Prostate gland (tissue), 2 donors: Measurements from ENCODE around the gene BORA.
"Not testable (repeated sequence)": the region's sequence is repeated elsewhere in the genome, so short reads cannot be mapped to it uniquely, and the experiment has no call there.

Experiments used
- POLR2A ChIP-seq: fragments of 450-650 bp; IDR thresholded peaks from one replicate; pipeline ENCODE4 v1.6.1; 2016; ENCODE audit warnings: antibody characterized with exemption, mild to moderate bottlenecking
- POLR2AphosphoS5 ChIP-seq: sonication (generic); formaldehyde crosslinking; IDR thresholded peaks from one replicate; pipeline ENCODE4 v1.6.1; 2017; ENCODE audit warnings: antibody characterized with exemption
- TF ChIP-seq, protein P1 (sequence below), 4 experiments: fragments of 200-600 bp in 2 of 4; fragments of 450-650 bp in 2 of 4; sonication (generic) in 2 of 4; IDR thresholded peaks; 1 replicate in 3 of 4; 2 replicates in 1 of 4; pipeline ENCODE4 v1.5.1; 2016 to 2019; ENCODE audit warnings: antibody characterized with exemption in 4 of 4, mild to moderate bottlenecking in 2 of 4, moderate library complexity in 2 of 4

DNA sequence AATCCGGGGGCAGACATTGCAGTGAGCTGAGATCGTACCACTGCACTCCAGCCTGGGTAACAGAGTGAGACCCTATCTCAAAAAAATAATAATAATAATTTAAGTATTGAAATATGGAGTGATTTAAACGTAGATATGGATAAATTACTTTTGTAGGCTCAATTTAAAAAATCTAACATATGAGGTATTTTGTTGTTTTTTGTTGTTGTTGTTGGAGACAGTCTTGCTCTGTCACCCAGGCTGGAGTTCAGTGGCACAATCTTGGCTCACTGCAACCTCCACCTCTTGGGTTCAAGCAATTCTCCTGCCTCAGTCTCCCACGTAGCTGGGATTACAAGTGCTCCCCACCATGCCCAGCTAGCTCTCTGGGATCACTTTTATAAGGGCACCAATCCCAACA is 57.0 kb downstream of the BORA start:
- TF ChIP-seq, protein P1, sequence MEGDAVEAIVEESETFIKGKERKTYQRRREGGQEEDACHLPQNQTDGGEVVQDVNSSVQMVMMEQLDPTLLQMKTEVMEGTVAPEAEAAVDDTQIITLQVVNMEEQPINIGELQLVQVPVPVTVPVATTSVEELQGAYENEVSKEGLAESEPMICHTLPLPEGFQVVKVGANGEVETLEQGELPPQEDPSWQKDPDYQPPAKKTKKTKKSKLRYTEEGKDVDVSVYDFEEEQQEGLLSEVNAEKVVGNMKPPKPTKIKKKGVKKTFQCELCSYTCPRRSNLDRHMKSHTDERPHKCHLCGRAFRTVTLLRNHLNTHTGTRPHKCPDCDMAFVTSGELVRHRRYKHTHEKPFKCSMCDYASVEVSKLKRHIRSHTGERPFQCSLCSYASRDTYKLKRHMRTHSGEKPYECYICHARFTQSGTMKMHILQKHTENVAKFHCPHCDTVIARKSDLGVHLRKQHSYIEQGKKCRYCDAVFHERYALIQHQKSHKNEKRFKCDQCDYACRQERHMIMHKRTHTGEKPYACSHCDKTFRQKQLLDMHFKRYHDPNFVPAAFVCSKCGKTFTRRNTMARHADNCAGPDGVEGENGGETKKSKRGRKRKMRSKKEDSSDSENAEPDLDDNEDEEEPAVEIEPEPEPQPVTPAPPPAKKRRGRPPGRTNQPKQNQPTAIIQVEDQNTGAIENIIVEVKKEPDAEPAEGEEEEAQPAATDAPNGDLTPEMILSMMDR (IDR thresholded peaks at IDR 0.05) = not testable (repeated sequence)
- not testable (repeated sequence) for TF ChIP-seq POLR2A, POLR2AphosphoS5
